Measurements from ENCODE around the gene RABEP2.
"Not testable (repeated sequence)": the region's sequence is repeated elsewhere in the genome, so short reads cannot be mapped to it uniquely, and the experiment has no call there.

Gene RABEP2

DNA sequence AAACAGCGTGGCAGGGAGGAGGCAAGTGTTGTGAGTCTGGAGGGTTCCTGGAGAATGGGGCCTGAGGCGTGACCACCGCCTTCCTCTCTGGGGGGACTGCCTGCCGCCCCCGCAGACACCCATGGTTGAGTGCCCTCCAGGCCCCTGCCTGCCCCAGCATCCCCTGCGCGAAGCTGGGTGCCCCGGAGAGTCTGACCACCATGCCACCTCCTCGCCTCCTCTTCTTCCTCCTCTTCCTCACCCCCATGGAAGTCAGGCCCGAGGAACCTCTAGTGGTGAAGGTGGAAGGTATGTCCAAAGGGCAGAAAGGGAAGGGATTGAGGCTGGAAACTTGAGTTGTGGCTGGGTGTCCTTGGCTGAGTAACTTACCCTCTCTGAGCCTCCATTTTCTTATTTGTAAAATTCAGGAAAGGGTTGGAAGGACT lies 6.8 kb upstream of the RABEP2 start, which contains the start of gene CD19:
TSS of gene CD19 (plus strand) at position 171 of the 425 bp plus-strand sequence. CDS start at position 201, 30 bp downstream.
- no peak for DNase-seq

DNA sequence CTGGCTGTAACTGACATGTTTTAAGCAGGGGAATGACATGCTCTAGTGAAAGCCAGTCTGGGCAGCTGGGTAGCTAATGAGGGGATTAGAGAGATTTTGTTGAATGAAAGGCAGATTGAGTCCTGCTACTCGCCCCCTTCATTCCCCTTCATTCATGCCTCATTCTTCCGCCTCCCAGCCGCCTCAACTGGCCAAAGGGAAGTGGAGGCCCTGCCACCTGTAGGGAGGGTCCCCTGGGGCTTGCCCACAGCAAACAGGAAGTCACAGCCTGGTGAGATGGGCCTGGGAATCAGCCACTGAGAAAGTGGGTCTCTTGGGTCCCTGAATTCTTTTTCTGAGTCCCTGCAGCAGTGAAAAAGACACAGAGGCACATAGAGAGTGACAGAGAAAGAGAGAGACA lies 5.6 kb upstream of the RABEP2 start:
- DNase-seq: no peak

DNA sequence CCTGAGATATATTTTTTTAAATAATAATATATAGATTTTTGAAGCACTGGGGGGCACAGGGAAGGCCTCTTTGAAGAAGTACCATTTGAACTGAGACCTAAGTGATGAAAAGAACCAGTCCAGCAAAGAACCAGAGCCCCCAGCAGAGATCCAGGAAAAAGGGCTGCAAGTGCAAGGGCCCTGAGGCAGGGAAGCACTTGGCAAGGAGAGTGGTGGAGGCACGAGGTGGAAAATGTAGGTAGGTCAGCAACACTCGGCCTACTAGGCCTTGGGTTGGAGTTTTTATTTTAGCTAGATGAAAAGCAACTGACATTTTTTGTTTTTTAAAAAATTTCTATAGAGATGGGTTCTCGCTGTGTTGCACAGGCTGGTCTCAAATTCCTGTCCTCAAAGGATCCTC lies 5.2 kb upstream of the RABEP2 start:
- no peak for DNase-seq

DNA sequence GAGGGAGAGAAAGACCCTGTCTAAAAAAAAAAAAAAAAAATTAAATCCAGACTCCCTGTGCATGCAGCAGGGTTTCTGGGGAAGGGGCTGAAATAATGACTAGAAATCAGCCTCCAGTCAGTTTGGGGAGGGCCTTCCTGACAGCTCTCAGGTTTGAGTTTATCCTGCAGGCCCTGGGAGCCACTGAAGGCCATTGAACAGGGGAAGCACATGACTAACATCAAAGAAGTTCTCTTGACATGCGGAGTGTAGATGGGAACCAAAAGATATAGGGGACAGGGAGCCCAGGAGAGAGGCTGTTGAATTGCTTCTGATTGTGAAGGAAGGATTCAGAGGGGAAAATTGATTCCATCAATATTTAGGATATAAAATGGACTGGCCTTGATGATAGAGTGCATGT lies 2.8 kb upstream of the RABEP2 start:
- DNase-seq: no peak

DNA sequence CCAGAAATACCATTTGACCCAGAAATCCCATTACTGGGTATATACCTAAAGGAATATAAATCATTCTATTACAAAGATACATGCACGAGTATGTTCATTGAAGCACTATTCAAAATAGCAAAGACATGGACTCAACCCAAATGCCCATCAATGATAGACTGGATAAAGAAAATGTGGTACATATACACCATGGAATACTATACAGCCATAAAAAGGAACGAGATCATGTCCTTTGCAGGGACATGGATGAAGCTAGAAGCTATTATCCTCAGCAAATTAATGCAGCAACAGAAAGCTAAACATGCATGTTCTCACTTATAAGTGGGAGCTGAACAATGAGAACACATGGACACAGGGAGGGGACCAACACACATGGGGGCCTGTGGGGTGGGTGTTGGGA lies 1.2 kb upstream of the RABEP2 start:
- DNase-seq: not testable (repeated sequence)

DNA sequence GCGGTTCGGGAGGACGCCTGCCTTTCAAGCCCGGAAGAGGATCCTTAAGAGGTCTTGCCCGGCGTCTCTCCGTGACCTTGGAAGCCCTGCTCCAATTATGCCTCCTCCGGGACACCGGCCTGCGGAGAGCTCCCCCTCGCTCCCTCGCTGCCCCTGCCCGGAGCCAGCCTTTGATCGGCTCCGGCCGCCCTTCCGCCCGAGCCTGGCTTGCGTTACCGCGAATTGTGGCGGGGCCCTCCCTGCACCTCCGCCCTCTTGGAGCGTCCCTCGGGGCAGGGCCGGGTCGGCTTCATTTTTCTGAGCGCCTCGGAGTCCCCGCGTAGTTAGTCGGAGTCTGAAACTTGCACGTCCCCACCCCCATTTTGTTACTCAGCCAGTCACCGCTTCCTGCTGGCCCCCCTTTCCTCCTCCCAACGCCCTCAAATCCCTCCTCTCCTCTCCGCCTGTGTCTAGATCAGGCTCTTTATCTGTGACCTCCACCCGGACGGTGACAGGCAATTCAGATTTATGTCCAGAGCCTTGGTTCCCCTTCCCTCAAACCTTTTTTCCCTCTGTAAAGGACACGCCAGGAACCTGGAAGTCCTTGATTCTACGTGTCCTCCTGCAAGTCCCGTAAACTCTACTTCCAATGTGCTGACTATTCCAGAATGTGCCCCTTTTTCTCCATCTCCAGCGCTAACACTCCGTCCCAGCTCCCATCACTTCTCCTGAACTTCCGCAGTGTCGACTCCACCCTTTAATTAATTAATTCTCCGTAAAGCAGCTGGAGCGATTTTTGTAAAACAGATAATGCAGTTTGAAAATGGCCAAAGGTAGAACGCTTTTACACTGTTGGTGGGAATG lies 569 bp upstream of the RABEP2 start:
- DNase-seq: peak; percentile 87

DNA sequence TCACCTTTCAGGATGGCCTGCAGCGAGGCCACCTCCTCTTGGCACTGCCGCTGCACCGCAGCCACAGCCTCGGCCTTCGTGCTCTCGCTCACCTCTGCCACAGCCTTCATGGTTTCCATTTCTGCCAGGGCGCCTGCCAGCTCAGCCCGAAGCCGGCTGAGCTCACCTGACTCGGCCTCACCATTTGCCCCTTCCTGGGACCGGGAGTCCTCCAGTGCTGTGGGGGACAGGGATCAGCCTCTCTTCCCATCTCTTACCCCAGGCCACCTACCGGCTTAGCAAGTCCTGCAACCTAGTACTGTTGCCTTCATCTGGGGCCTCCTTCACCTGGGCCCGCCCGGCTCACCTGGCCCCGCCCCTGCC lies 658 bp downstream of the RABEP2 start:
- no peak for DNase-seq

DNA sequence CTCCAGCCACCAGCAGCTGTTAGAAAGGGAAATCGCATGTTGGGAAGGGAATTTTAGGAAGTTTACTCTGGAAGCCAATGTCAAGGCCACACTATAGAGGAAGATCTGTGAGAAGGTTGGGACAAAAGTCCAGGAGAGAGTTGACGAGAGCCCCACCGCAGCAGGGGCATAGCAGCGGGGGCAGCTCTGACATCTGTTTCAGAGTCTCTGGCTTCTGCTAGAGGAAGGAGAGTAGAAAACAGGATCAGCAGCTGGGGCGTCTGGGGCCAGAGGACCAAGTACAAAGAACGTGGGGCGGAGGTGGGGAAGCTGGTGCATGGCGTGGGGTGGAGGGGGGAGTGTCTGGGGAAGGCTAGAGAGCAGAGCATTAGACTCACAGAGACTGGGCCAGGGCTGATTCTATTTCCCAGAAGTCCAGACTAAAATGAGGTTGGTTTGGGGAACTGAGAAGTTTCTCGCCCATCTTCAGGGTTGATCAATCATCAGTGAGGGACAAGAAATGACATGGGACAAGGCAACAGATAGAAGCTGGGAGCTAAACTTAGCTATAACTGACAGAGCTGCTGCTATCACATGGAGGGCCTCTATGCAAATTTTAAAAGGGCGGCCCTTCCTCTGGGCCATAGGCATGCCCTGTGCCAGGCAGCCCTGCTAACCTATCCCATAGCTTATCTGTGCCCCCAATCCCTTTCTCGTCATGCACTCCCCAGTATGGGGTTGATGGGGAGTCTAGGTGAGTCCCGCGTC lies 1.2 kb downstream of the RABEP2 start:
- no peak for DNase-seq

DNA sequence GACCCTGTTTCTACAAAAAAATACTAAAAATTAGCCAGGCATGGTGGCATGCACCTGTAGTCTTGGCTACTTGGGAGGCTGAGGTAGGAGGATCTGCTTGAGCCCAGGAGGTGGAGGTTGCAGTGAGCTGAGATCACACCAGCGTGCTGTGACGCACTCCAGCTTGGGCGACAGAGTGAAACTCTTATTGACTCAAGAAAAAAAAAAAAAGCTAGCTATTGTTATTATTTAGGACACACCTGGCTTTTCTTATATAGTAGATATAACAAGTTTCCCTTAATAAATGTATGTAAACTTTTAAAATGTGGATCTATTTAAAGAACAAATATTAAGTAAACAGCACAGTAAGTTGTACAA lies 1.8 kb downstream of the RABEP2 start:
- no peak for DNase-seq

DNA sequence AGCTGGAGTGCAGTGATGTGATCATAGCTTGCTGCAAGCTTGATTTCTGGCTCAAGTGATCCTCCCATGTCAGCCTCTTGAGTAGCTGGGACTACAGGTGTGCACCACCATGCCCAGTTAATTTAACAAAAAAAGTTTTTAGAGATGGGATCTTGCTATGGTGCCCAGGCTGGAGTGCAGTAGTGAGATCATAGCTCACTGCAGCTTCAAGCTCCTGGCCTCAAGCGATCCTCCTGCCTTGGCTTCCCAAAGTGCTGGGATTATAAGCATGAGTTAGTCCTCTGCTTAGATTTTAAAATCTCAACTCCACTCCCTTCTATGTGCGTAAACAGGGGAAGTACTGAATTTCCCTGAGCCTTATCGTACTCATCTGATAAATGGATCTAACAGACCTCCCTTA lies 6.3 kb downstream of the RABEP2 start:
- DNase-seq: no peak

DNA sequence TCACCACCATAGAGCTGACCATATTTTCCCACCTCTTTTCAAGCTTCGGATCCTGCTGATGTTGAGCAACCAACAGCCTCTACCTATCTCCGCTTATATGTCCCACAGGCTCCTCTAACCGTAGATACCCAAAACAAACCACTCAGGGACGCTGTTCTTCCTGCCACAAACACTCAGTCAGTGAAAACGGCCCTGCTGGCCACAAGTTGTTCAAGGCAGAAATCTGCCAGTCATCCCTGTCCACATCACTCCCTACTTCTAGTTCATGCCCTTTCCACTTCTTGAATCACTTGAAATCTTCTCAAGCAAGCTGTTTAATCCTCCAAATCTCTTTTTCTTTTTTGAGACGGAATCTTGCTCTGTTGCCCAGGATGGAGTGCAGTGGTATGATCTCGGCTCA lies 7.9 kb downstream of the RABEP2 start:
- DNase-seq: no peak

DNA sequence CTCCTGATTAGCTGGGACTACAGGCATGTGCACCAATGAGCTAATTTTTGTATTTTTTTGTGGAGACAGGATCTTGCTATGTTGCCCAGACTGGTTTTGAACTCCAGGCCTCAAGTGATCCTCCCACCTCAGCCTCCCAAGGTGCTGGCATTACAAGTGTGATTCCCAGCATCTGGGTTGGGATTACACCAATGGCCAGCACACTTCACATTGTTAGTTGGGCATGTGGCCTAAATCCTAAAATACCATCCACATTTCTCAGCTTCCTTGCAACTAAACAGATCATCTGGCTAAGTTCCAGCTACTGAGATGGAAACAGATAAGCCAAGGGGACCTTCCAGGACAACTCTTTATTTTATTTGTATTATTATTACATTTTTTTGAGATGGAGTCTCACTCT lies 9.9 kb downstream of the RABEP2 start:
- DNase-seq: peak; percentile 74

DNA sequence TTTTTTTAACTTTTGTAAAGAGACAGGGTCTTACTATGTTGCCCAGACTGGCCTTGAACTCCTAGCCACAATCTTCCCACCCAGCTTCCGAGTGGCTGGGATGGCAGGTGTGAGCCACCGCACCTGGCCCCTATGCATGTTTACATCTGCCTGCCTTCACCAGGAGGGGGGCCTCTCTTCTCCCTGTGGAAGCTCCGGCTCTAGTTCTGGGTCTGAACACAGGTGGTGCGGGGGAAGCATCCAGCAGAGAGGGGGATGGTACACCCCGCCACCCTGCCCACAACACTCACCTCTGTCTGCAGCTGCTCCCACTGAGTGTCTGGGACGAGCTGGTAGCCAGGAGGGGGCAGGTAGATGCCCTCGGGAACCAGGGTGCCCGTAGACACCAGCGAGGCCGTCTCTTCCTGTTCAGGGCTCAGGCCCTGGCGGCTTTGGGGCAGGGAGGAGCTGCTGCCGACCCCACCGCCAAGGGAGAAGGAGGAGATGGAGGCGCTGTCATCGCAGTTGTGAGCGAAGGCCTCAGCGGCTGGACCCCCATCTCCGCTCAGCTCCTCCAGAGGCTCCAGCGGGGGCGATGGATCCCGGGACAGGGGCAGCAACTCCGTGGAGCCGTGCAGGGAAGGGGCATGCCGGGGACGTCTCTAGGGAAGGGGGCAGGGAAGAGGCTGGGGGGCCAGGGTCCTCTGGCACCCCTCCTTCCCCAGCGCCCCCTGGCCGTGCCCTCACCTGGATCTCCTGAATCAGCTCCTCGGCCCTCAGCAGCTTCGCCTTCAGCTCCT lies 10.9 kb downstream of the RABEP2 start:
- no peak for DNase-seq

DNA sequence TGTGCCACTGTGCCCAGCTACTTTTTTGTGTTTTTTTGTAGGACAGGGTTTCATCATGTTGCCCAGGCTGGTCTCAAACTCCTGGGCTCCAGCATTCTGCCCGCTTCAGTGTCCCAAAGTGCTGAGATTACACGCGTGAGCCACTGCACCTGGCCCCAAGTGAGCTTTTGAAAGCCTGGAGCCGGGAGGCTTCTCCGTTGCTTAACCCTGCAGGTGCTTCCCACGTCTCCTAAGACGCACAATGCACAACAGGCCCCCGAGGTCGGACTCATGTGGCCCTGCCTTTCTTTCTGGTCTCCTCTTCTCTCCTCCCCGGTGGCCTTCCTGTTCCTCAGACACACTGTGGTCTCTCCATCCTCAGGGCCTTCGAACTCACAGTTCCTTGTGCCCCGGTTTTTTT lies 12.5 kb downstream of the RABEP2 start:
- DNase-seq: no peak

DNA sequence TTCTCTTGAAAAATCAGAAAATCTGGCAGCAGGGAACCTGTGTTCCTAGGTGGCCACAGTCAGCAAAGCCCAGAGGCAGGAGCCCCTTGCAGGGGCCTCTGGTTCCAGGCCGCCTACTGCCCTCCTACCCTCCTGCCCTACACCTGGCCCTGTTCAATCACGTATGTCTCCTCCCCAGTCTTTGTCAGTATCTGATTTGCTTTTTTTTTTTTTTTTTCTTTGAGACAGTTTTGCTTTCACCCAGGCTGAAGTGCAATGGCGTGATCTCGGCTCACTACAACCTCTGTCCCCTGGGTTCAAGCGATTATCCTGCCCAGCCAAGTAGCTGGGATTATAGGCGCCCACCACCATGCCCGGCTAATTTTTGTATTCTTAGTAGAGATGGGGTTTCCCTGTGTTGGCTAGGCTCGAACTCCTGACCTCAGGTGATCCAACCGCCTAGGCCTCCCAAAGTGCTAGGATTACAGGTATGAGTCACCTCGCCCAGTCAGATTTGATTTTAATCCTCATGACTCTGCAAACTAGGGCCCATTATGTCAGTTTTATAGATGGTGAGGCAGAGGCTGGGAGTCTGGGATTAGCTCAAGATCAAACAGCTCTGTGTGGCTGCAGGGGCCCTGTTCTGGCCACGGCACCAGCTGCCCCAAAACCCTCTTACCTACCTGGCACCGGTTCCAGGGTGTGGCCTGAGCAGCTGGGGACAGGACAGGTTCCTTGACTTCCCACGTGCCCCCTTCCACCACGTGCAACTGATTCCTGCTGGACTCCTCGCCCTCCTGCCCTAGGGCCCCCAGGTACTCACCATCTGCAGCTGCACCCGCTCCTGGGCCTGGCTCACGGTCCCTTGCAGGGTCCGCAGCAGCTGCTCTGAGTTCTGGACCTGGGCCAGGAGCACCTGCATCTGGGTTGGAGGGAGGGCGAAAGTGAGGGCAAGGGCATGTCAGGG lies 14.7 kb downstream of the RABEP2 start:
- DNase-seq: peak; percentile 3

DNA sequence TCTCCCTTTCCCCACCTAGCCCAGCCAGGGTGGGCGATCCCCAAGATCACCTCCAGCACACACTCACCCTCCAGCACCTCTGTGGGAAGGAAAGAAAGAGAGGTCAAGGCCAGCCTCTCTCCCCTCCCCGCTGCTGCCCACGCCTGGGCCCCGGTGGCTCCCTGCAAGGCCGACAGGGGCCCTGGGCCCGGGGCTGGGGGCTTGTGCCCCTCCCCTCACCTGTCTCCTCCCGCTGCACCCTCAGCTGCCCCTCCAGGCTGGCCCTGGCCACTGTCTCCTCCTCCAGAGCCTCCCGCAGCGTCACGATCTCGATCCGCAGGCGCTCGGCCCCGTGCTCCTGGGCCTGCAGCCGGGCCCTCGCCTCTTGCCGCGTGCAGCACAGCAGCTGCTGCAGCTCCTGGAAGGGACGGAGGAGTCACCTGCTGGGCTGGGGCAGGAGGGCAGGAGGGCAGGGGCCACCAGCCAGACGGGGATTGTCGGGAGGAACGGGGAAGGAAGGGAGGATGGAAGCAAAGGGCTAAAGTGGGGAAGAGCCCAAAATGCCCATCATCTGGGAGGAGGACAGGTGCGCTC lies 19.2 kb downstream of the RABEP2 start:
- DNase-seq: no peak

DNA sequence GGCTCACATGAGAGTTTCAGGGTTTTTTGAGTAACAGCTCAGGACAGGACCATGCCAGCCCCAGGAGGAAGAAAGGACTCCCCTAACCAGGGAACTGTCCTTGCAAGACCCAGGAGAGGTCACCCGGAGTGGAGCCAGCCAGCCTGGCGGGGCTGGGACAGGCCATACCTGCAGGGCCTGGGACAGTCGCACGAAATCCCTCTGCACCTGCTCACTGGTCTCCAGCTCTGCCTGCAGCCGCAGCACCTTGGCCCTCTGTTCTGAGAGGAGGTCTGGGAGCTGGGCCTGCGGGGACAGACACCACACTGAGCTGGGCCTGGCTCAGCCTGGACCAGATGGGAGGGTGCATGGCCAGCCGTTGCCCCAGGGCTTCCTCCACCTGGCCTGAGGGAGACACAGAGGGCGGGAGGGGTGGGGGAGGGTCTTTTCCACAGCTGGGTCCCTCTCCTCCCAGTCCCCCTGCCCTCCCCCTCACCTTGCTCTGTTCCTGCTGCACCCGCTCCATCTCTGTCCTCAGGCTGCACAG lies 19.7 kb downstream of the RABEP2 start:
- DNase-seq: no peak

DNA sequence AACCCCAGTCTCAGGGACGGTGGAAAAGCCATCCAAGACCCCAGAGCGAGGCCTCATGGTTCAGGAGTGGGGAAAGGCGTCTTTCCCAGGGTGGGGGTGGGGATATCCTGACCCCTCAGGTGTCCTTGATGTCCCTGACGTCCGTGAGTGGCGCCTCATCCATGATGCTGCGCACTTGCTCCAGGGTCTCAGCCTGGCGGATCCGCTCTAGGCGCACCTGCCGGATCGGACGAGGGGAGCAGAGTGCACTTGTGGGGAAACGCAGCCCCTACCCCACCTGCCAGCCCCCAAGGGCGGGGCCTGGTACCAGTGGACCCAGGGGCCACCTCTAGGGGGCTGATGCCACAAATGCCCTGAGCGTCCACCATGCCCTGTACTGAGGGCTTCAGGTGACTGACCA lies 20.2 kb downstream of the RABEP2 start:
- DNase-seq: no peak

DNA sequence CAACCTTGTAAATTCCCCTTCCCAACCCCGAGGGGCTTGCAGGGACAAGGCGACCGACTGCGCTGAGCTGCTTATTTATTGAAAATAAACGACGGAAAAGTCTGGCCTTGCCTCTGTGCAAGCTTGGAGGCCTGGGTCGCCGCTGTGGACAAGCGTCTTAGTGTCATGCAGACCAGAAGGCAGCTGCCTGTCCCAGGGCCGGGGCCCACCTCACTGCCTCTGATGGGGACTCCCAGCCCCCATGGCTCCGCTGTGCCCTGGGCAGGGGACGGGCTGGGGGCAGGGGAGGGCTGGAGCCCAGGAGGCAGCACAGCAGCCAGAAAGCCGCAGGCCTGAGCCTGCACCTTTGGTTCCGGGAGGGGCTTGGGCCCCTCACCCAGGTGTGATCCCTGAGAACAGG lies 20.7 kb downstream of the RABEP2 start:
- DNase-seq: no peak

DNA sequence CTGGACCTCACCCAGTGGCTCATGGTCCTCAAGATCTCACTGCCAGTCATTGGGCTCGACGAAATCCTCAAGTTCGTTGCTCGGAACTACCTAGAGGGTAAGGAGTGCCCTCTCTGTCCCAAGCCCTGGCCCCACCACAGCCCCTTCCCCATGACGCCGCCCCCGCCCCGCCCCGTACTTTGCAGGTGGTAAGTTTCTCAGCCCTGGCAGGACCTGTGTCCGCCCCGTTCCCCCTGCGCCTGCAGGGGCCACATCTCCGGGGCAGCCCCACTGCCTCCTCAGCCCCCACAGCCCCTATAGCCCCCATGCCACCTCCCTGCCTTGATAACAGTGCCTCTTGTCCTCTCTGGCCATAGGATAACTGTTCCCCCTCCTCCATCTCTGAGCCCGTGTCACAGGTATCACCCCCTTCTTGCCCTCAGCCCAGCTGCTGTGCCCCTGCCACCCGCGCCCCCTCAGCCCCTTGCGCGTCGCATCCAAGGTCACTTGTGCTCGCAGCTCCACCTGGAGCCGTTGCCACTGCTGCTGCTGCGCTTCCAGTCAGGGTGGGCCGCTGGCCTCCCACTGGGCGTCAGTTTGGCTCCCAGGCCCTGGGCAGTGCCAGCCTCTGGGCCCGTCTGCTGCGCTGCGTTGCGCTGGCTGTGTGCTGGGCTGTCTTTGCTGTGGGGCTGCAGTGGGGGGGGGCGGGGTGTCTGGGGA lies 21.5 kb downstream of the RABEP2 start:
- no peak for DNase-seq

DNA sequence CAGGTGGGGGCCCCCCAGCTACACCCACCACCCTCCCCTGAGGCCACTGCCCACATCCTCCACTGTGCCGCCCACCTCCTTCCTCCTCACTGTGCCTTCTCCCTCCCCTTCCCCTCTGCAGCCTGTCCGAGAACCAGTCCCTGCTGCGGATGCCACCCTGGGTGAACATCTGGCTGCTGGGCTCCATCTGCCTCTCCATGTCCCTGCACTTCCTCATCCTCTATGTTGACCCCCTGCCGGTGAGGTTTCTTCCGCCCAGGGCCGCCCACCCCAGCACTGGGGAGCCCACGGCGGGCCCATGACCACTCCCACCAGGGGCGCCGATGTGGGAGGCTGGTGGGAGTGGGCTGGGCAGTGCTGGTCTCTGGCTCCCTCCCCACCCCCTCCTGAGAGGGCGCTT lies 22.1 kb downstream of the RABEP2 start:
- DNase-seq: no peak
